SK-N-MC (cell line): Measurements from ENCODE around the gene MZT2B.
"Not testable (repeated sequence)": the region's sequence is repeated elsewhere in the genome, so short reads cannot be mapped to it uniquely, and the experiment has no call there.

Experiments
- EZH2 ChIP-seq: fragments of 200-600 bp; sonication (generic); IDR thresholded peaks from one replicate; pipeline ENCODE4 v1.6.1; 2017; ENCODE audit warnings: antibody characterized with exemption
- FOXP2 ChIP-seq: optimal IDR thresholded peaks from 2 replicates; pipeline ENCODE3; 2011; ENCODE audit warnings: mild to moderate bottlenecking, moderate library complexity; ENCODE audit not compliant: insufficient read depth; ENCODE audit errors: extremely low read length, control extremely low read depth
- POLR2AphosphoS5 ChIP-seq: IDR thresholded peaks from 2 replicates; pipeline ENCODE4 v1.6.1; 2012; ENCODE audit warnings: mild to moderate bottlenecking, low read depth, low read length, borderline replicate concordance

DNA sequence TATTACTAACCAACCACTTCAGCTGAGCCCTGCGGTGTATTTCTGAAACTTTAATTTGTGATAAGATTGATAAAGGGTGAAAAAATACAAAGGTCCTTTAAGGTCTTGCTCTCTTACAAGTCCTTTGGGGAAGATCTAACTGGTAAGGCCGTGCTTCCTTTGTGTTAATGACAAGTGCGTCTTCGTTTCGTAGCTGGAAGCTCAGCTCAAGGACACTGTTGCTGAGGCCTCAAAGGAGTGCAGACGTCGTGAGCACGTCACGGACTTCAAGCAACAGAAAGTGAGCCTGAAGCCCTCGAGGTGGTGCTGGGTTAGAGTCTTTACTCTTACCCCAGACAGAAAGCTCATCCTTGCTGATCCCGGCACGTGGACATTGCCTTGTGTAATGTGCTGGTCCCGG lies 25.0 kb downstream of the MZT2B start:
- not testable (repeated sequence) for TF ChIP-seq EZH2, POLR2AphosphoS5, FOXP2
